T-helper 1 cell treated with Interleukin-12 subunit alpha and Interleukin-12 subunit beta and Interleukin-4 antibody, amounts not matched to agents 30 ng/mL and 1 ng/mL, for 36 hours (primary cell): ENCODE results near the gene BTBD9. TPM values are rescaled to one million over a fixed set of nuclear protein-coding genes. Genes with fewer than 3 reads are reported as not detected.

Experiments
- intact Hi-C: fragments of 100-400 bp; cut with micrococcal nuclease; formaldehyde crosslinking; loops from one replicate; pipeline ENCODE4 v1.15.1; 2024
- total RNA-seq: library from RNA; stranded (reverse); gene quantifications from 2 replicates; pipeline ENCODE4 v1.2.3, GENCODE V29; 2022

BTBD9 gene
- total RNA-seq, 1 donor from 2014 or later, result 21.7 TPM

DNA sequence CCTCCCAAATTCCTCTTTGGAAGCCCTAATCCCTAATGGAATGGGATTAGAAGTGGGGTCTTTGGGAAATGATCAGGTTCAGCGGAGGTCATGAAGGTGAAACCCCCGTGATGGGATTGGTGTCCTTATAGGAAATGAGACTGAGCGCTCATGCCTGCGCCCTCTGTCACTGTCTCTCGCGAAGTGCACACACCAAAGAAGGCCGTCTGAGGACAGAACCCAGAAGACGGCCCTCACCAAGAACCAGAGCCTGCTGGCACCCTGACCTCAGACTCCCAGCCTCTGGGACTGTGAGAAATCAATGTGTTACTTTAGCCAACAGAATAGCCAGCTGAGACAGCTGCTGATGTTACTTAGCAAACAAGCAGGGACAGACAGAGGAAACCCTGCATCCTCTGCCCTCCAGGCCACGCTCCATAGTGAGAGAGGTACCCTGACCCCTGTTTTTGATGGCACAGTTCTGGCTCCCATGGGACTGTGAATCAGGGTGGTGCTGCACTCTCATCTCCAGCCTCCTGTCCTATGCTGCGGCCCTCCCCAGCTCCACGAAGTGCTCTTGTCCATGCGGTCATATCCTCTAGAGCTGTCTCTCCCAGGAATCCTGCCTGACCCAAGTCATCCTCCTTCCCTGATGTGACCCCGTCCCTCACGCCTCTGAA lies 450.9 kb downstream of the BTBD9 start:
- intact Hi-C loops, result no loop called here

DNA sequence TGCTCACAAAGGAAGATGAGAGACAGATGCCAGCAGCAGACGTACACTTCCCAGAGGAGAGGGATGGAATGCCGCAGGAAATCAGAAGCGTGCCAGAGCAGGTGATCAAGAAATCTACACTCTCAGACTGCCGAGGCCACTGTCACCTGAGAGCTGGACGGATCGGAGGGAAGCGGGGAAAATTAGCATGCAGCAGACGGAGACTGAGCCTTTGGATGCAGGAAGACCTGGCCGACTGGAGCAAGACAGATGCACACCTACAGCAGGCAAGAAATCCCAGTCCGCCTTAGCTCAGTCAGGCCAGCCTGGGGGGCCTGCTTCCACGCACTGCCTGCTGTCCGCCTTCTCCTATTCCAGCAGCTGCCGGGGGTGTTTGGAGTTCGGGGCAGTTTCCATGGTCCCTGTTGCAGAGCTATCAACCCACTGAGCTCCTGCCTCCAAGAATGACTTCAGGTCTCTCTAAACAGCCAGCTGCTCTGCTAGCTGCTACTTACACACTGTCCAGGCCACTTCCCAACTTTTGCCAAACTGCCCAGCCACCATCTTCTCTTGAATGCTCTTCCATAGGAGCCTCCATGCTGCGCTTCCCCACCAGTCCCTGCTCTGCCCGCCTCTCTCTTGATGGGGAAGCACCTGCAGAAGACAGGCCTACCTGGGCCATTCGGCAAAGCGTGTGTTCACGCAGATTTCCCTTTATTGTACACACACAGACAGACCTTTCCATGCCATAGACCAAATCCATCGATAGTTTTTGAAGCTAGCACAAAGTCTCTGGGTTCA lies 451.7 kb downstream of the BTBD9 start:
- intact Hi-C loops, result no loop called here

DNA sequence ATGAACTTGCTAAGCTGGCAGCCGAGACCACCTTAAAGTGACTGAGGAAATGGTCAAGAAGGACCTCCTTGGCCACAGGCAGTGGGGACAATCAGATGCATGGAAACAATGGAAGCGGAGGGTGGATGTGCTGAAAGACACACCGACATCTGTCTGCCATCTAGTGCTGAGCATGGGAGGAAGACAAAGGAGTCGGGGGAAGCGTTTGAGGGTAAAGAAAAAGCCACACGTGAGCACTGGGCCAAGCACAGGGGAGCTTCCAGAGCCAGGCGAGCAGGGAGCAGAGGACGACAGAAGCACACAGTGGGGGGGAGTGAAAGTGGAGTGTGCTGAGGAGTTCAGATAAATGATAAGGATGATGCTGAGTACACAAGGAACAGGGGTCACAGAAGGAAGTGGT lies 452.4 kb downstream of the BTBD9 start:
- intact Hi-C loops, result no loop called here

DNA sequence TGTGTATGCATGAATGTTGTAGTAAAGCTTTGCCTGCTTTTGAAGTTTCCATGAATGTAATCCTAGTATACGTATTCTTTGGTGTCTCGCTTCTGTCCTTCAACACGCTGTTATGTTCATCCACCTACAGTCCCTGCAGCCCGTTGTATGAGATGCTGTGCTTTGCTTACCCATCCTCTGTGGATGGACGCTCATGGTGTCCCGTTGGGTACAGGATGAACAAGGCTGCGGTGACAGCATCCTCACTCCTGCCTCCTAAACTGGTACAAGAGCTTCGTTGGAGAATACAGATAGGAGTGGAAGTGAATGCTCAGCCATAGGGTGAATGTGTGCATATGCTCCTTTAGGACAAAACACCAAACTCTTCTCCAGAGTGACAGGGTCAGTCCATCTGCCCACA lies 454.0 kb downstream of the BTBD9 start:
- intact Hi-C loops, result no loop called here

DNA sequence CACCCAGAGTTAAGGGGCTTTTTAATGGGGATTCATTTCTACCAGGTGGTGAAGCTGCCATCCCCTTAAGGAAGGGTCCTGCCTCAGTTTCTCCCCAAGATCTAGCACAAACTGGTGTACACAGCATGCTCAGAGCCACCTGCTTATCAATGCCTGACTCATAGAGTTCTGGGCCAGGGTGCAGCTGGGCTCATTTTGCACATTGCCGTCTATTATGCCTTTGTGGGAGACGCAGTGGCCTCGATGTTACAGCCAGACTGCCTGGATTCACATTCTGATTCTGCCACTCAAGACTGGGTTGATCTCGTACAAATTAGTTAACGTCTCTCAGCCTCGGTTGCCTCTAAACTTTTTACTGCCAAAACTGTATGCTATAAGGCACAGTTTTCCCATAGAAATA lies 454.5 kb downstream of the BTBD9 start:
- intact Hi-C loops, result no loop called here

DNA sequence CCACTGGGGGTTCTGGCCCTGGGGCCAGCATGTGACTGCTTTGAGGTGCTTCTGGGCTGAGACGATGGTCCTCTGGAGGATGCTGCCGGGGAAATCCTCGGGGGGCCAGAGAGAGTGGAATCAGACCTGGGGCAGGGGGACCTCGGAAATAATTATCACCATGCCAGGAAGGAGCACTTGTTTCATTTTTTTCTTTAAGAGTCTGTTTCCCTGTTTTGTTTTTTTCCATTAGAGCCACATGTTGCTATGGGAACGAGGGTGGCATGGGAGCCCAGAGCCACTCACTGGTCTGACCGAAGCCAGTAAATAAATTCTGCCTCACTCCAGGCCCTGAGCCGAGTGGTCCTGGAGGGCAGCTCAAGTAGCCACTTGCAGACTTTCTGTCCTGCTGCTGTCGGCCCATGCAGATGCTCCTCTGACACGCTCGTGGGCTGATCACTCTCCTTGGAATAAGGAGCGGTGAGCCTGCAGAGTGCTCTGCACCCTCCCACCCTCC lies 455.1 kb downstream of the BTBD9 start:
- intact Hi-C loops, result no loop called here

DNA sequence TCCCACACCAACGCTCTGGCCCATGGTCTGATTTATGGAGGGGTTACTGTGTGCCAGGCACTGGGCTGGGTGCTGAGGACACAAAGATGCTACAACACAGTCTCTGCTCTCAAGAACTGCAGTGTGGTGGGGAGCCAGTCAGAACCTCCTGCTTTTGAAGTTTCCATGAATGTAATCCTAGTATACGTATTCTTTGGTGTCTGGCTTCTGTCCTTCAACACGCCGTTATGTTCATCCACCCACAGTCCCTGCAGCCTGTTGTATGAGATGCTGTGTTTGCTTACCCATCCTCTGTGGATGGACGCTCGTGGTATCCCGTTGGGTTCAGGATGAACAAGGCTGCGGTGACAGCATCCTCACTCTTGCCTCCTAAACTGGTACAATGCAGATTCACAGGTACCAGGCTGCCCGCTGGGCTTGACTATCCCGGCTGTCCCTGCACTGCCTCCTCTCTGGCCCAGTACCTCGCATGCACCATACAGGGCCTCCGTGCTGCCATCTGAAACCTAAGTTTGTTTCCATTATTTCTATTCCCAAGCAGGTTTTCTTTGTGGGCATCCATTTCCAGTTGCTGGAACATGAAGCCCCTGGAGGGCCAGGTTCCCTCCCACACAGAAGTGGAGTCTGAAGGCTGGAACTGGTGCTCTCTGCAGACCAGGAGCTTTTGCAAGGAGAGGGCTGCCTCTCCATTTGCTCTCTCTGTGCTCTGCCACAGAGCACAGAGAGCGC lies 455.7 kb downstream of the BTBD9 start:
- intact Hi-C loops, result no loop called here

DNA sequence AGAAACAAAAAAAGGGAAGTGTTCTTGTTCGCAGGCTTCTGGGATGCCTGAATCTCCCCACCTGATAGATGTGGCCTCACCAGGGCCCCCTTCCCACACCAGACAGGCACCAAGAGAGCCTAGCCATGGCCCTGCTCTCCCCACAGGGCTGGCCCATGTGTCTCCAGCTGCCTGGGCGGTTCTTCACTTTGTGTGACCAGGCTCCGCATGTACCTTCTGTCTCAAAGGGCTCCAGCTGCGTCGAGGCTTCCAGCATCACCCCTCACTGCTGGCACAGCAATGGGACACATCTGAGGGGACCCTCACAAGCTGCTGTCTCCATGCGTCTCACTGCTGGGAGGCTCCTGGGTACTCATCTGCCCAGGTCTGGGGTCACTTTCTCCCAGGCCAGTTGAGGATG lies 457.3 kb downstream of the BTBD9 start:
- intact Hi-C loops, result no loop called here

DNA sequence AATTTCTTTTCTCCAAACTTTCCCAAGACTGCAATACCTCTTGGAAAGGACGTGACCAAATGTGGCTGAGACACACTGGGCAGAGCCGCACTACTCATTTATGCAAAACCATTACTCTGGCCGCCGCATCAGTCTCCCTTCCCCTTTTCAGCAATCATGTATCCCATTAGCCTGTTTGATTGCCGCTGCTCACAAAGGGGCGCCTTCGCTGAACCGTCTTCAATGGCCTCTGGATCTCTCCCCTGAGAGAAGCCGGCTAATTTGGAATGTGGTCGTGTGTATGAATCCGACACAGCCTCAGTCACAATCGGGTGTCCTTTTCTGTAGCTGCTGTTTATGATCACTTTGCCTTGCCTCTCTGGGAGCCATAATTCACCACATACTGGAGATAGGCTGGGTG lies 459.1 kb downstream of the BTBD9 start:
- intact Hi-C loops, result no loop called here

DNA sequence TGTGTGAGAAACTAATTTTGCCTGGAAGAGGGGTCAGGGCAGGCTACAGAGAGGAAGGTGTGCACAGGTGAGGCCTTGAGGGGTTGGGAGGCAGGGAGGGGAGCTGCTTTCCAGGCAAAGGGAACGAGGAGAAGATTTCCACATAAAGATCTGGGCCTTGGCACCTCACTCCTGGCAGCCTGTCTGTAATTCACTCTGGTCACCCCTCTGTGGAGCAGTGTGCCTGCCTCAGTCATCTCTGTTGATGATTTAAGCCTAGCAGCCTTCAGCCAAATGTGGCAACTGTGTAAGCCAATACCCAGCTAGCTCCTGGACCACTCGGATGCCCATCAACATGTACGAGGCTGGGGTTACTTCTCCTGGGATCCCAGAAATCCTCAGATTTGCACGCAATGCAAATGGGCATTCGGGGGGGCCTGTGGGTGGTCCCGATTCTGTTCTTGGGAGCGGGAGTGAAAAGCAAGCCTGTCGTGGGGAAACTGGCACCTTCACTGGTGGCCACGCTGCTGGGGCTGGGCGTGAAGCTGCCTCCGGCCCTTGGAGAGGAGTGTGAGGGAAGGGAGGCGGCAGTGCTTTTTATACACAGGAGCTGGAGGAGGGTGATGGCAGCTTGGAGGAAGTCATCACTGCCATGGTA lies 459.8 kb downstream of the BTBD9 start:
- intact Hi-C loops, result no loop called here

DNA sequence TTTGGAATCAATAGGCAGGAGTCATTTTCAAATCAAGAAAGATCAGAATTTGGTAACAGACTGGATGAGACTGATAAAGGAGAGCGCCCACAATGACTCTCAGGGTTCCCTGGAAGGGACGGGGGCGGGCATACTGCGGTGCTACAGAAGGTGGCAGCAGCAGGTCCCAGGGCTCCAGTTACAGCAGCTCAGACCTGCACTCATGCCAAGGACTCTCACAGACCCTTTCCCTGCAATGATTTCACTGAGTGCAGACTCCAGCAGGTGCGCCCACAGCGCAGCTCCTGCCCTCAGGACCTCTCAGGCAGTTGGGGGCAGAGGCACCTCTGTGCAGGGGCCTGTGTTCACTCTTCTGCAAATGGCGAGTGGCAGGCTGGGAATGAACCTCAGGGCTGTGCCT lies 460.4 kb downstream of the BTBD9 start:
- intact Hi-C loops, result no loop called here

DNA sequence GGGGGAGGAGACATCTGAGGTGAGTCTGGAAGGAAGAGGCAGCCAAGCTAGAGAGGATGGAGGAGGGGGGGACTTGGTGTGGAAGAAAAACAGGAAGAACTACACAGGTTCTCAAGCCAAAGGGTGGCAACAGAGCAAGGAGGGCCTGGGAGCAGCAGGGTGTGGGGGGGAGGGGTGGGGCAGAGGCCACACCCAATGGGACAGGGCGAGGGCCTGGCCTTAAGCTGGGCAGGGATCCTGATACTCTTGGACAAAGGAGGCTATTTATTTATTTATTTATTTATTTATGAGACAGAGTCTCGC lies 461.2 kb downstream of the BTBD9 start:
- intact Hi-C loops, result no loop called here

DNA sequence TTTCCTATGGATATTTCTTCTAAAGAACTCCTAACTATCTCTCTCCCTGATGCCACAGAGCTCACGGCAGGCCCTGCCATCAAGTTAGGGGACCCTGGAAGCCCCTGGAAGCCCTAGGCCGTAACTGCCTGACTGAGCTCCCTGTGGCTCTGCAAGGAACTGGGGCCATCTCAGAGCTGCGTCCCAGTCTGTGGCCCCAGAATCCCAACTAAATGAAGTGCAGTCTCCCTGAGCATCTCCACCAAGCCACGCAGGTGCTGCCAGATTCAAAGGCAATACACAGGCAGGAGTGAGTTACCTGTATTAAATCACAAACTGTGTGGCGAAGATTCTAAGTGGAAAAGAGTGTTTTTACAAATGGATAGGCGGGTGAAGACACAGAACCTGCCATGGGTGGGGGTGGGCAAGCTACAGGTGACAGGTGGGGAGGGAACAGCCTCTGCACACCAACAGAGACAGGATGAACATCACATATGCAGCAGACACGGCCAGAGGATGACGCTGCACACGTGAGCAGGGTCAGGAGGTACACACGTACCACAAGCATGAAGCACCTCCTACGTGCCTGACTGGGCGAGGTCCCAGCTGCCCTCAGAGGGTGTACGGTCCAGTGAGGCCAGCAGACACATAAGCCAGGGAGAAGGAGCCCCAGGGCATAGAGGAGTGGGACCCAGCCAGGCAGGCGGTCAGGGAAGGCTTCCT lies 461.7 kb downstream of the BTBD9 start:
- intact Hi-C loops, result no loop called here

DNA sequence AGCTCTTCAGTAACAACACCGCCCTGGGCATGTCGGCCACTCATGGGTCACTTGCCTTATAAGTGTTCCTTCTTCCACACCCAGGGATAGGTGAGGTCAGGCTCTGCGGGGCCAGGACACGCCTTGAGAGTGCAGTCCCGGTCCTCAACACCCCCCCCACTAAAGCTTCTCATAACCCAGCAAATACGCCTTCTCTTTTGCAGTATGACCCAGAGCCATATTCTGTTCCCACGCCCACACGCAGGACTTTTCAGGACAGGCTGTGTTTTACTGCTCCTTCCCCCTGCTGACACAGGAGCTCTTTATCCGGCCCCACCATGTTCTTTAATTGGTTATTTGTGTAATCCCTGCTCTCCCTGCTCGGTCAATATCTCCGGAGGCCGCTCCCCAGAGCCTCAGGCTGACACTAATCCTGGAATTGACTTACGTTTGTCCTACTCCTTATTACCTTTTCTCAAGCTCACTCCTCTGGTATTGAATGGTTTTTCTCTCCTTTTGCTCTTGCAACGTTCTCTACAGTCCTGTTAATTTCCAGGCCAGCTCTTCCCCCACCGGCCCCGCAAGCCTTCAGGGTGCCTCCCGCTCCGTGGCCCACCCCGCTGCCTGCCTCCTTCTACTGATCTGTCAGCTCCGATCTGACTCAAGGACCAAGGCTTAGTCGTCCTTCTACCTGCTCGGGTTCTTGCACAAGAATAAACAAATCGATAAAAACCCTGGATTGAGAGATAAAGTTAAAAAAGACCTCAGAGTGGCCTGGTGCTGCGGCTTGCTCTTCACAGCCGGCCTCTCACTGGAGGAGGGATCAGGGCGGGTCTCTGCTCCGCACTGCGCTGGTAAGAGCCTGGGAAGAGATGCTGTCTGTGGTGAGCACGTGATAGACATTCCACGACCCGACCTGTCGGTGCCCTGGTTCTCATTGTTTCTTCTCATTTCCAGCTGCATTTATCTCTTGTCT lies 462.7 kb downstream of the BTBD9 start:
- intact Hi-C loops, result no loop called here

DNA sequence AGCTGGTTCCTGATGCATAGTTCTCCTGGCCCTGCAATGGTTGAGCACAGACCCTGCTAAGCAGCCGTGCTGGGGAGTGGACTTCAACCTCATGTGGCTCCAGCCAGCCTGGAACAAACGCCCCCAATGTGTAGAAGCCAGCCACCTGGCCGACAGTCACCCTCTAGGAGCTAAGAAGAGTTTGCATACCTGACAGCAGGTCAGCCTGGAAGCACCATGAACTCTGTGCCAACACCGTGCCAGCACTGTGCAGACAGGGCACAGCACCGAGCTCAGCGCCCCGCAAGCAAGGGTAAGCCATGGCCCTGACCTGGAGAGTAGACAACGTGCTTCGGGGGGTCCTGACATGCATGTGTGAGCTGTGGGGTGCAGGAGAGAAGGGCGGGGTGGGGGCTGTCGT lies 463.9 kb downstream of the BTBD9 start:
- intact Hi-C loops, result no loop called here

DNA sequence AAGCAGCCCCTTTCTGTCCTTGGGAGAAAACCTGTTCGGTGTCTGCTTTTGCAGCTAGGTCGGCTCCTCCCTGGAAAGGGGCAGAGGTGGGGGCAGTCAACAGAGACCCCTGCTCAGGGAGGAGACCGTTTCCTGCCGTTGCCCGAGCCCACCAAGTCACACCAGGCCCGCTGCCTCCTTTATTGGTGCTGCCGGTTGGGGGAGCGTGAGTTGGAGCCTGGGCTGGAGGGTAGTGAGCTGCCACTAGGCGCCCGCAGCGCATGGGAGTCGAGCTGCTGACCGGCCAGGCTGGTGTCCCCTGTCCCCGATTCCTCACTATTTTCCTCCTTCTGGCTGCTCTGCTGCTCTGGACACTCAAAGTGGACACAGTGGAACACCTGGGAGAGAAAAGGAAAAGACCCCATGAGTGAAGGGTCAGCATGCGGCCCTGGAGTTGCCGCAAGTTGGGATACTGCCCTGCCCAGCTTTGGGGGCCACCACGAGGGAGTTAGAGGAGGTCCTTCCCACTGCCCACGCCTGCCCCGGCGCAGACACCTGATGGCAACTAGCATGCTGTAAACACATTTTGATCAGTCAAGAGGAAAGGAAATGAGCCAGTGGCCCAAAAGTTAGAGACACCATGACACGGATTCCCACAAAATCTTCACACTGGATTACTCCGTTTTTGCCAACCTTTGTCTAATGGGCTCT lies 464.8 kb downstream of the BTBD9 start:
- intact Hi-C loops, result no loop called here

DNA sequence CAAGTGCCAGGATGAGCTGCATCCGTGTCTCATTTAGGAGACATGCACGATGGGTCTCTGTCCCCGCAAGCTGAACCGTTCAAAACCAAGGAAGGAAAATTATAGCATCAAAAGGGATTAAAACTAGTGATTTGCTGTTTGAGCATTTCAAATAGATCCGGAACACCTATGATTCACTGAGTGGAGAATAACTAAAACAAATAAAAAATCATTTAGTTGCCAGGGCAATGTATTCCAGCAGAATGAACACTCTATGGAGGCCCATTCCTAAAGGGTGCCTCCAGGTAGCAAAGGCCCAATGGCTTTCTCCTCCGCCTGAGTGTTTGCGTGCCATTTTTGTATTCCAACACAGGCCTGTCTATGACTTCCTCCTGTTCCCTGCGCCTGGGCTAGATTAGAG lies 465.4 kb downstream of the BTBD9 start:
- intact Hi-C loops, result no loop called here

DNA sequence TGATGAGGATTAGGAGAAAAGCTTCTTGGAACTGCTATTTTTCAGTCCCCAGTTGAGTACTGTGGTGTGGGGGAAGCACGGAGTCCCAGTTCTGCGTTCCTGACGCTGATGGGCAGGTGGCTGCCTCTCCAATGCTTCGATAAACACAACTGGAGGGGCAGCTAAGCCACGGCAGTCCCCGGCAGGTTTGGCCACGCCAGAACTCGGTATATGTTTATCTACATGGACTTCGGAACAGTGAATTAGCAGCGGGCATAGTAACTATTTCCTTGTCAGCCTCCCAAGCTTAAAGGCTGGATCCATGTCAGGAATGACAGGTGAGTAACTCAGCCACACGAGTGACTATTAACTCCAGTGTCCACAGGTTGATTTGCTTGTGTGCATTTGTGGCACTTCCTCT lies 465.8 kb downstream of the BTBD9 start:
- intact Hi-C loops, result no loop called here

DNA sequence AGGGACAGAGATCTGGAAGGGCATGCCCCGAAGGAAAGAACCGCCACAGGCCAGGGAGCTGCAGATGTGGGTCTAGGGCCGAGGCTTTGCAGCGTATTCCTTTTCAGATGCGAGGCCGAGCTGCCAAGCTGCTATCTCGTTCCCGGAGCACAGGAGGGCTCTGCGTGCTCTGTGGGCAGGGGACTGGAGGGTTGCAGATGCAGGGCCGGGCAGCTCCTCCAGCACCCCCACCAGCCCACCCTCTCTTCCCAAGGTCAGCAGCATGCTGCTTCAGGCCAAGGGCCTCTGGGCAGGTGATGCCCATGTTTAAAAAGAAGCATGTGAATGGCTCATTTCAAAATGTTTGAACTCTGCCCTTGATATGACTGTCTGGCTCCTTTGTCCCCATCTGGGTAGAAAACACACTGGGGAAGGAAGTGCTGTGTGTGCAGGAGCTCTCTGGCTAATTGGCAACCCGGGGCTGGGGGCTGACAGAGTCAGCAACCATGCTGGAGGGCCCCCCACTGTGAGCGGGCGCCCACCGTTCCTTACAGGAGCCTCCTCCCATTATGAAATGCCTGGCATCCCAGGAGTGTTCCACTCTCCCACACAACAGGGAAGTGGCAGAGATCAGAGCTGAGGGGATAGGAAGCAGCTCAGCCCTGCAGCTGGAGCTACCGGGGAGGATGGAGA lies 466.9 kb downstream of the BTBD9 start:
- intact Hi-C loops, result no loop called here
